PC-9 (cell line): Measurements from ENCODE around the gene OBSCN. TPM values are rescaled to one million over a fixed set of nuclear protein-coding genes. Genes with fewer than 3 reads are reported as not detected.

Source experiments
- BruUV-seq: library from RNA; stranded (reverse); fragments of 400-500 nt; replicated peaks from 2 replicates; lab custom pipeline; 2021; lab: Mats Ljungman, UMichigan
- CTCF ChIA-PET: fragments of 300-600 bp; sonication (Branson Sonifier 250); formaldehyde crosslinking; loops from one replicate; lab custom pipeline; 2022; ENCODE audit warnings: antibody characterized with exemption; lab: Charles Lee
- POLR2A ChIA-PET: fragments of 300-600 bp; sonication (Branson Sonifier 250); formaldehyde crosslinking; loops from one replicate; lab custom pipeline; 2022; ENCODE audit warnings: antibody characterized with exemption; ENCODE audit not compliant: unreplicated experiment; lab: Charles Lee
- DNase-seq, 2 experiments: peaks; one replicate each; pipeline versions ENCODE4 v3.0.0 to v3.0.0-alpha.2; 2015 to 2022; ENCODE audit warnings: mixed read lengths in 1 of 2
- H2AFZ ChIP-seq: fragments of 200-600 bp; sonication (generic); 2 replicates; pipeline ENCODE4 v1.8.1; 2017; ENCODE audit warnings: antibody characterized with exemption
- H3F3A ChIP-seq: fragments of 200-600 bp; sonication (generic); 2 replicates; pipeline ENCODE4 v1.8.1; 2017; ENCODE audit warnings: antibody characterized with exemption, mild to moderate bottlenecking, low read depth; ENCODE audit not compliant: insufficient read depth
- H3K27ac ChIP-seq: fragments of 200-600 bp; sonication (generic); 2 replicates; pipeline ENCODE4 v1.6.1; 2016; ENCODE audit warnings: mixed run types
- H3K27me3 ChIP-seq: fragments of 200-600 bp; sonication (generic); 2 replicates; pipeline ENCODE4 v1.6.1; 2016; ENCODE audit warnings: low read depth, mixed run types; ENCODE audit not compliant: insufficient read depth
- H3K36me3 ChIP-seq: fragments of 200-600 bp; sonication (generic); 2 replicates; pipeline ENCODE4 v1.6.1; 2016; ENCODE audit warnings: low read depth, mixed run types
- H3K4me1 ChIP-seq: fragments of 200-600 bp; sonication (generic); replicated peaks from 2 replicates; pipeline ENCODE4 v1.6.1; 2016; ENCODE audit warnings: mixed run types; ENCODE audit not compliant: insufficient read depth
- H3K4me2 ChIP-seq: fragments of 200-600 bp; sonication (generic); 2 replicates; pipeline ENCODE4 v1.6.1; 2017; ENCODE audit warnings: mixed run types
- H3K4me3 ChIP-seq: fragments of 200-600 bp; sonication (generic); 2 replicates; pipeline ENCODE4 v1.6.1; 2016; ENCODE audit warnings: mixed run types
- H3K79me2 ChIP-seq: fragments of 200-600 bp; sonication (generic); 2 replicates; pipeline ENCODE4 v1.6.1; 2017; ENCODE audit warnings: low read depth, mixed run types
- H3K9me2 ChIP-seq: fragments of 200-600 bp; sonication (generic); 2 replicates; pipeline ENCODE4 v1.8.1; 2017; ENCODE audit warnings: mild to moderate bottlenecking; ENCODE audit not compliant: insufficient read depth
- H3K9me3 ChIP-seq: fragments of 200-600 bp; sonication (generic); 2 replicates; pipeline ENCODE4 v1.8.1; 2016; ENCODE audit warnings: low read depth; ENCODE audit not compliant: insufficient read depth
- H4K20me1 ChIP-seq: fragments of 200-600 bp; sonication (generic); 2 replicates; pipeline ENCODE4 v1.8.1; 2017; ENCODE audit not compliant: insufficient read depth
- CTCF ChIP-seq: fragments of 200-600 bp; sonication (generic); conservative IDR thresholded peaks from 2 replicates; pipeline ENCODE4 v1.6.1; 2017; ENCODE audit warnings: mixed run types, antibody characterized with exemption, mild to moderate bottlenecking, moderate library complexity
- EZH2 ChIP-seq: fragments of 200-600 bp; sonication (generic); IDR thresholded peaks from 2 replicates; pipeline ENCODE4 v1.8.0; 2017; ENCODE audit warnings: antibody characterized with exemption, low read depth
- intact Hi-C: fragments of 100-400 bp; cut with micrococcal nuclease; formaldehyde crosslinking; loops from one replicate; pipeline ENCODE4 v1.10.0; 2022; ENCODE audit not compliant: unreplicated experiment
- total RNA-seq: library from RNA; stranded (reverse); gene quantifications from 2 replicates; pipeline ENCODE4 v1.2.3, GENCODE V29; 2021

OBSCN gene
- total RNA-seq, 1 experiment from 2014 or later: 62.9 TPM

DNA sequence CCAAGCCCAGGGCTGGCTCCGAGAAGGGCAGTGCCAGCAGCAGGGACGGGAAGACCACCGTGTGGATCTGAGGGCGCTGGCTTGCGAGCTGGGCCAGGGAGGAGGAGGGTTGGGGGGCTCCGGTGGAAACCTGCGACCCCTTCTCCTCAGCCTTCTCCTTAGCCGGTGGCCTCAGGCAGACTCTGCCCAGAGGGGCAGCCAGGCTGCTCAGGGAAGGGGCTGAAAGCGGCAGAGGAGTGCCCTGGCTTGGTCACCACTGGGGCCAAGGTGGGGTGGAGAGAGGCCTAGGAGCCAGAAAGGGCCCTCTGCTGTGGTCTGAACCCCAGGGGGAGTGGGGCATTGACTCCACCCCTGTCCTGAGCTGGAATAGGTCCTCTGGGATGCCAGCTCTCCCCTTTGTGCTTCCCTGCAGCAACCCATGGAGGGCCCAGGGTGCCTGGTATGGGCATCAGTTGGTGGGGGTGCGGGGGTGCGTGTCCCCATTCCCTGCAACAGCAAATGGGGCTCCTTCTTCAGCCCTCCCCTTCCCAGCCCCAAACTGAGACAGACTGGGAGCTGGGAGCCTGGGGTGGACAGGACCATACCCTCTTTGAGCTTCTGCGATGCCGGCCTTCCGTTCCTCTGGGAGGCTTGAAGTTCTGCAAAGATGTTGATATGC is 48.7 kb upstream of the OBSCN start:
- H3K27me3 ChIP-seq: no peaks in the 10 kb centered on the region
- no peaks in the 10 kb centered on the region for H3K79me2 ChIP-seq
- ChIA-PET CTCF (interaction anchor here (0.8 kb wide), 1 partner anchor 29 kb away, joined by 15 read pairs; no protein-coding TSS in a partner anchor), POLR2A (no interaction called here)
- DNase-seq: no peak
- no peak overlapping the region for H3K4me2 ChIP-seq
- H3K36me3 ChIP-seq: no peaks in the 10 kb centered on the region
- H3K4me1 ChIP-seq: no peaks in the 10 kb centered on the region
- no peaks in the 10 kb centered on the region for H3K9me3 ChIP-seq
- intact Hi-C loops: no loop called here
- H4K20me1 ChIP-seq: no peaks in the 10 kb centered on the region
- TF ChIP-seq CTCF (no peak), EZH2 (no peak)
- BruUV-seq: no TSS peak
- H3K4me3 ChIP-seq: no peak overlapping the region
- no peak overlapping the region for H2AFZ ChIP-seq
- H3K9me2 ChIP-seq: no peaks in the 10 kb centered on the region
- no peak overlapping the region for H3K27ac ChIP-seq
- no peaks in the 10 kb centered on the region; the same call in 1 of the 2 replicates for H3F3A ChIP-seq

DNA sequence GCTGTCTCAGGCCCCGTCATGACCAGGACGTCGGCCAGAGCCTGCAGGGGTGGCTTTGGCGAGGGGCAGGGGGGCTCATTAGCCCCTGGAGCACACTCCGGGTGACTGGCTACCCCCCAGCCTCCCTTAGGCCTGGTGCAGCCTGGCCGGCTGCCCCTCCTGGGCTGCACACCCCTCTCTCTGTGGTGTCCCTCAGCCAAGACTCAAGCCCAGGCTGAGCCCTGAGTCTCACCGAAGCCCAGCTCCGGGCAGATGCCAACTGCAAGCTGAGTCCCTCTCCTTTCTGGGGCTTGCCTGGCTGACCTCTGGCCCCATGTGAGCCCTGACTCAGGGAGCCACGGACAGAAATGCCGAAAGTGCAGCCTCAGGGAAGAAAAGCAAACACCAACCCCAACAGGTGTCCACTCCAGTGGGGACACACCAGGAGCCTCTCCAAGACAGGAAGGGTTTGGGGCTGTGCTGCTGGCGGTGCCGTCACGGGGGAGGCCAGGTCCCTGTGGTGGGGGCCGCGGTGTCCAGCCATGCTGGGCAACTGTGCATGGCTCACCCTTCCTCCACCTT is 47.6 kb upstream of the OBSCN start:
- Histone ChIP-seq H3K27me3 (no peaks in the 10 kb centered on the region), H3K9me3 (no peaks in the 10 kb centered on the region), H3F3A (no peaks in the 10 kb centered on the region; the same call in 1 of the 2 replicates), H3K79me2 (no peaks in the 10 kb centered on the region), H3K27ac (no peak overlapping the region), H3K4me1 (peaks cover 7% of the 10 kb centered on the region; the same call in 1 of the 2 replicates), H4K20me1 (no peaks in the 10 kb centered on the region), H2AFZ (no peak overlapping the region), H3K9me2 (no peaks in the 10 kb centered on the region), H3K4me3 (no peak overlapping the region), H3K4me2 (no peak overlapping the region), H3K36me3 (no peaks in the 10 kb centered on the region)
- DNase-seq: no peak
- no peak for TF ChIP-seq CTCF
- POLR2A ChIA-PET: no interaction called here
- BruUV-seq: no TSS peak
- CTCF ChIA-PET: no interaction called here
- intact Hi-C loops: no loop called here

- H3K4me2 ChIP-seq: no peak overlapping the region
- no TSS peak for BruUV-seq
- H3K79me2 ChIP-seq: no peaks in the 10 kb centered on the region
- no peaks in the 10 kb centered on the region for H4K20me1 ChIP-seq
- no peaks in the 10 kb centered on the region for H3K9me2 ChIP-seq
- ChIA-PET CTCF (interaction anchor here (0.9 kb wide), 1 partner anchor 162 kb away, joined by 3 read pairs; no protein-coding TSS in a partner anchor), POLR2A (no interaction called here)
- H3K4me1 ChIP-seq: peaks cover 7% of the 10 kb centered on the region; the same call in 1 of the 2 replicates
- no peak for DNase-seq
- no peak overlapping the region for H3K27ac ChIP-seq
- H3F3A ChIP-seq: no peaks in the 10 kb centered on the region; the same call in 1 of the 2 replicates
- no peak overlapping the region for H3K4me3 ChIP-seq
- no peaks in the 10 kb centered on the region for H3K27me3 ChIP-seq
- TF ChIP-seq CTCF (no peak), EZH2 (no peak)
- no peak overlapping the region for H2AFZ ChIP-seq
- intact Hi-C loops: no loop called here
- no peaks in the 10 kb centered on the region for H3K9me3 ChIP-seq
- H3K36me3 ChIP-seq: no peaks in the 10 kb centered on the region
These were observed 46.5 kb upstream of the OBSCN start for GRCh38 chr1:228161362-228161761.
